HG03064 (cell line): ENCODE measurements around the gene PLCL1.

Experiments
- ATAC-seq: cut with Tn5 transposase; IDR thresholded peaks from one replicate; pipeline ENCODE4 v1.9.1; 2021; ENCODE audit warnings: low read depth; ENCODE audit not compliant: unreplicated experiment

PLCL1 gene

DNA sequence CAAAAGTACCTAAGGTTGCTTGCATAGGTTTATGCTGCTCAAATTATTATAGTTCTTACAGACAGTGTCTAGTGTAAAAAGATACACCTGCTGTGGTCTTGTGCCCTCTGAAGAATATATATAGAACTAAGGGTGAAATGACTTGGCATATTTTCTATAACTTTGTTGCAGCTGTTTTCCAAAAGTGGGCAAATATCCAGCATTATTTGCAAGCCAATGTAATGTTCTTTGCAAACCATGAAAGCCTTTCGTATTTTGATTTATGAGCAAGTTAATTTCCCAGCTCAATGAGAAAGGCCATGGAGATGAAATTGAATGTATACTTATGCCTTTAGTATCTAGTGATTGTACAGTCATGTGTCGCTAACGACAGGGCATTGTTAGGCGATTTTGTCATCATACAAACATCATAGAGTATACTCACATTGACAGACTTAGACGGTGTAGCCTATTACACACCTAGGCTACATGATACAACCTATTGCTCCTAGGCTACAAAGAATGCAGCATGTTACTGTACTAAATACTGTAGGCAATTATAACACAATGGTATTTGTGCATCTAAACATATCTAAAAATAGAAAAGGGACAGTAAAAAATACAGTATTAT lies 116.3 kb downstream of the PLCL1 start:
- ATAC-seq, result no peak

DNA sequence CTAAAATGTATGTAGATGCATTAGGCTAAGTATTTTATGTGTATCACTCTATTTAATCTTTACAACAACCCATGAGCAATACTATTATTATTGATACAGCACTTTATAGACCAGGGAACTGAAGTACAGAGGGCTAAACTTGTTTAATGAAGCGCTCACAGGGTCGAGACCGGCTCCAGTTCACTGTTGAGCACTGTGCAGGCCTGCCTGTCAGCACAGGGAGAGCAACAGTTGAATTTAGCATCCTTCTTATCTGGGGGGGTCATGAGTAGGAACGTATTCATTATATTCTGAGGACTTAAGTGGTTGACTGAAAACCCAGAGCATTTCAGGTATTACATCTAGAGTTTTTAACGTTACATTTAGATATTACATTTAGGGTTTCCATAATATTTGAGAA lies 120.1 kb downstream of the PLCL1 start:
- no peak for ATAC-seq

DNA sequence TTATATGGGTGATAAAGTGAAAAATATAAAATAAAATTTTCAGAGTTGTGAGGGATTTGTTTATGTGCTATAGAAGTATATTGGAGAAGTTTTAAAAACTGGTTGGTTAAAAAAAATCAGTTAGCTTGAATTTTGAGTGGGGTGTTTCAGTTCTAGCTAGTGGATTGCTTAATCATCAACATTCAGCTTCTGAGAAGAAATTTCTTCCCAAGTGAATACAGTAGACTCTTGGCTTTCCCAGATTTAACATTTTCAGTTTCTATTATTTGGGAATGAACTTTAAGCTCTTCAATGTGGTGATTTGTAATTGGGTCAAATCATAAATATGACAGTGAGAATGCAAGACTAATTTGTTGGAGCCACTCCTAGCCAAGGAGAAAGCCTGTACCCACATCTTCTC lies 120.8 kb downstream of the PLCL1 start:
- no peak for ATAC-seq

DNA sequence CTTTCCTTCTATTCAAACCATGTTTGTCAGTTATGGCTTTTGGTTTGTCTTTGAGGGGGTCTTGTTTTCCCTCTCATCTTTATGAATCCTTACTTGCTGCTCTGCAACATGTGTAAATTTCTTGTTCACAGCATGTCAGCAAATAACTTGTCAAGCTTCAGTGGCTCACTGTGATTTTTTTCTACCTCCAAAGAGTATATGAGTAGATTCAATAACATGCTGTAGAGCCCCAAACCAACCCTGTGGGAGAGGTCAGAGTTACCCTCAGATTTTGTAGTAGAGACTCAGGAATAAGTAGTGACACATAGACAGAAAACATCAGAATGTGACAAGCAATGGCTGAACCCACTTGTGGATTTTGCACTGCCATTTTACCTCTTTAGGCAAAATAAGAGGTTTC lies 121.6 kb downstream of the PLCL1 start:
- ATAC-seq, result no peak

DNA sequence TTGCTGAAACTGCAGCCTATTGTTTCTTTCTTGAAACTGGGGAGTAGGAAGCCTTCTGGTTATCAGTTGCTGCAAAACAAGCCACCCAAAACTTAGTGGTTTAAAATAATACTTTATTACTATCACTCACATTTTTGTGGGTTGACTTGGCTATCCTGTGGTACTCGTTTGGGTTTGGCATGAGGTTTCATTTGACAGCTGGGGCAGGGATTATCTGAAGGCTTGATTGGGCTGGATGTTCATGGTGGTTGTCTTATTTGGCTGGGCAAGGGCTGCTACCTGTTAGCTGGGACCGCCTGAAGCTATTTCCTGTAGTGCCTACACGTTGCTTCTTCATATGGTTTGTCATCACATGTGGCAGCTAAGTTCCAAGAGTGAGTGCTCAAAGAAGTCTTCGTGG lies 122.3 kb downstream of the PLCL1 start:
- ATAC-seq, result no peak

DNA sequence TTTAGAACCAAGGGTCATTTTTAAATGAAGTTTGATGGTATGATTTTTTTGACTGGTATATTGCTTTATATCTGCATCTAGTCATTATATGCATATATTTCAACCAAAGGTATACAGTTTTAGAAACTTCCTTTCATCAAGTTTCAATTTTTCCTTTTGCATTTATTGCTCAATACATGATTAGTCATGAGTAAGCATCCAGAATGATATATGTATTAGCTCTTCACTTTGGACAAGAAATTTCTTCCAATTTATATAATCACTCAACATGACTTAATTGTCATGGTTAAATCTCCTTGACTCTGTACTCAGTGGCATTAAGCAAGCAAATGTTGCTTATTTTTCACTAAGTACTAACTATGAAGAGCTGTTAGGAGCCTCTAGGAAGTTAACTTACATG lies 123.6 kb downstream of the PLCL1 start:
- no peak for ATAC-seq

DNA sequence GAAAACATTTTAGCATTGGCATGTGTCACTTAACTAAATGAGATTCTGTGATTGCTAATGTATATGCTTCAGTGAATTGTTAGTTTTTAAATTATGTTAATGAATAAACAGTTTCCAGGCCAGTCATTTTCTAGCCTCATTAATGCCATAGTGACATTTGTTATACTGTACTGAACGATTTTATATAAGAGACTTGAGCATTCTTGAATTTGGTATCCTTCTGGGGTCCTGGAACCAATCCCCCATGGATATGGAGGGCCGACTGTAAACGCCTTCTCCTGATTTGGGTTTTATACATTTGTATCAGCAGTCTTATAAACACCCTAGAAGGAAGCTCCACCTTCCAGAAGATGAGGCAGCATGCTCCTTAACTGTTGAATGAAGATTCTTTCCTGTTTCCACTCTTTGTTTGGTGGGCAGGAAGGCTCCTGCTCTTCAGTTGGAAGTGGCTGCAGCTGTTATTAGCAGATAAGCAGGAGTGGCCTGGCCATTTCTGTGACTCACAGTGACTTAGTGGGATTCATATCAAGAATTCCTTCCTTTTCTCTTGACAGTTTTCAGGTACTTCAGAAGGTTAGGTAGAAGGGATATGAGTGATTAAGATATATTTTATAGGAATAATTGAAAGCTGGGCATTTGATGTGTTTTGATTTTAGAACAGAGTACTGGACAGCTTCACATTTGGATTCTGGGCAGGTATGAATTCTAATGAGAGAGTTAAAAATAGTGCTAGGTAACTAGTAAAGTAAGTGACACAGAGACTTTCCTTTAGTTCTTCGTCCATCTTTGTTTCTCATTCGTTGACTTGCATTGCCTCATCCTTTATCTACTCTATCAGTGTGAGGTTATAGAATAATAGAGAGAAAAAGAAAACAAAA lies 124.9 kb downstream of the PLCL1 start:
- ATAC-seq, result no peak

DNA sequence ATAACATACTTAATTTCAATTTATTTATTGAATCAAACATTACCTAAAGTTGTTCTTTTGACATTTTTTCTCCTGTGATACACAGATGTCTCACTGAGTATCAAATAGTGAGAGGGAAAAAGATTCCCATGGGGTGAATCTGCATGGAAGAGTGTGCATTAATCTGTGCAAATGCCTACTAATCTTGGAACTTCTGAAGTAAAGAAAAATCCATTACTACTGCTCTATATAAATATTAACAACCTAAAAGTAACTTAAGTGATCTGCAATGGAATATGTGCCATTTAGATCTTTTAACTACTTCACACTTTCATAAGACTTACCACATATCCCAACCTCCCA lies 125.5 kb downstream of the PLCL1 start:
- no peak for ATAC-seq

DNA sequence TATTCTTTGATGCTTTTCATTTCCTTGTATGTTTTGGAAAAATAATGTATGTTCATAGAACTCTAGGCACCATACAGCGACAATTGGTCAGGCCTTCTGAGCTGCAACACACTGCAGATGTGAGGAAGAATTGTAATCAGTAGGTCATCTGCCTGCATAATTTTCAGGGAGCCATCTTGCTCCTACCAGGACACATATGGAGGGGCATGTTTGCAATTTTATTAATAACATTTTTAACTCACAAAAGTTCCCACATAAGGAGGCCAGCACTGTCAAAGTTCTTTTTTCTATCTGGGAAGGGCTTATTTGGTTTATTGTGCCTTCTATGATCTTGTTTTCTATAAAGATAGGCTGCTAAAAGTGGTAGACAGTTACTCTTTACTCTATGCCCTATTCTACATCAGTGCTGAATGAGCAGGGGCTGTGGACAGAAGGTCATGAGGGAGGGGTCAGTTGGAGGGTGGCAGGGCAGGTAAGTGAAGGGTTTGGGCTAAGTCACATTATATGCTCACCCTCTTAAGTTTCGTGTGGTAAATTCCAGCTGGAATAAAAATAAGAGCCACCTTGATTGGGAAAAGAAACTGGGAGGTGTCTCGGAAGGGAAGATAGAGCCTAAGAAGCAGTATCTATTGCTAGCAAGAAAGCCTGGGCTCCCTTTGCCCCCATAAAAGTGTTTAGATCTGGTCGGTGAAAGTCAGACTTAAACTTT lies 126.3 kb downstream of the PLCL1 start:
- no peak for ATAC-seq

DNA sequence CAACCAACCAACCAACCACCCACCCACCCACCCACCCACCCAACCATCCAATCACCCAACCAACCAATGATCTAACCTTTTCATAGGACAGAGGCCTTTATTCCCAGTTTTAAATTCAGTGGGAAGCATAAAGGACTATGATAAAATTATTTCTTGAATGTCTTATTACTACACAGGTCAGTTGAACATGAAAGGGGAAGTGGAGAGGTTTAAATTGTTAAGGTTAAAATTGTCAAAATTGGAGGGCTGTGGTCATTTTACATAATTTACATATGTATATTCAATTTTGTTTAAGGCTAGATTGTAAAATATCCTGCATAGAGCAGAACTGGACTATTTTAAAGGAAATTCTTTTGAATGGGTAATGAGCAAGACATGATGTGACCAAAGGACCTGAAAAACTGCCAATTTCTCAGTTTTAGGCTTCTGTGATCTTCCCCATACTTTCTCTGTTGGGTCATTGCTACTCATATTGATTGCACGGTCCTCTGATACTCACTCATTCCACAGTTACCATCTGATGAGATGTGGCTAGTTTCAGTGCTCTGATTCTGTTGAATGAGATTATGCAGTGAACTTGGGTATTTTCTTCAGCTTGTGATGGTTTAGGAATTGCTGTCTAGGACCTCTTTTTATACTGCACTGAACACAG lies 127.4 kb downstream of the PLCL1 start:
- ATAC-seq, result no peak

DNA sequence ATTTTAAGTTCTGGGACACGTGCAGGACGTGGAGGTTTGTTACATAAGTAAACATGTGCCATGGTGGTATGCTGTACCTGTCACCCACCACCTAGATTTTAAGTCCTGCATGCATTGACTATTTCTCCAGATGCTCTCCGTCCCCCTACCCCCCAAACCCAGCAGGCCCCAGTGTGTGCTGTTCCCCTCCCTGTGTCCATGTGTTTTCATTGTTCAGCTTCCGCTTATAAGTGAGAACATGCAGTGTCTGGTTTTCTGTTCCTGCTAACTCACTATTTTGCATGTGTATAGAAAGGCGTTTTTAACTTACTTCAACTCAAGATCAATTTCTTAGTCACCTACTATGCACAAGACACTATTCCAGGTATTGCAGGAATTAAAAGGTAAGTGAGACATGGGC lies 128.0 kb downstream of the PLCL1 start:
- no peak for ATAC-seq

DNA sequence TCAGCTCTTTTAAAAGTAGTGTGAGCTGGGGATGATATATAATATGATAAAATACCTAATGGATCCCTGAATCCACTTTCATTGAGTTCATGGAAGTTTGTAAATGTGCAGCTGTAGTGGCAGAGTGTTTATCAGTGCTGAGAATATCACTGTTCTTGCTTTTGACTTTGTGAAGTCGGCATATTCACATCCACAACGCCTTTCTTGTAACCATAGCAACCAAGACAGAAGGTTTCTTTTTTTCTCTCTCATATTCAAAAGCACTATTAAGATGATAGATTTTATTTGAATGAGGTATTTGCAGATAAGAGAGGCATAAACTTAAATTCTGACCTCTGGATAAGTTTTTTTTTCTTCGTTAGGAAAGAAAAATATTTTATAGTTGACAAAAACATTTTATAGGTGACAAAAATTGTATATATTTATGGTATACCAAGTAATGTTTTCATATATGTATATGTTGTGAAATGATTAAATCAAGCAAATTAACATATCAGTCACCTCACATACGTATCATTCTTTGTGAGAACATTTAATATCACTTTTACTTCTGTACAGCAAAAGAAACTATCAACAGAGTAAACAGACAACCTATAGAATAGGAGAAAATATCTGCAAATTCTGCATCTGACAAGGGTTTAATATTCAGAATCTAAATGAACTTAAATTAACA lies 130.0 kb downstream of the PLCL1 start:
- no peak for ATAC-seq

DNA sequence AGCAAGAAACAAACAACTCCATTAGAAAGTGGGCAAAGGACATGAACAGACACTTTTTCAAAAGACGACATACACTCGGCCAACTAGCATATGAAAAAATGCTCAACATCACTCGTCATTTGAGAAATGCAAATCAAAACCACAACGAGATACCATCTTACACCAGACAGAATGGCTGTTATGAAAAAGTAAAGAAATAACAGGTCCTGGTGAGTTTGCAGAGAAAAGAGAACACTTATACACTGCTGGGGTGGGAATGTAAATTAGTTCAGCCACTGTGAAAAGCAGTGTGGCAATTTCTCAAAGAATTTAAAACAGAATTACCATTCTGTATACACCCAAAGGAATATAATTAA lies 130.5 kb downstream of the PLCL1 start:
- ATAC-seq, result no peak

DNA sequence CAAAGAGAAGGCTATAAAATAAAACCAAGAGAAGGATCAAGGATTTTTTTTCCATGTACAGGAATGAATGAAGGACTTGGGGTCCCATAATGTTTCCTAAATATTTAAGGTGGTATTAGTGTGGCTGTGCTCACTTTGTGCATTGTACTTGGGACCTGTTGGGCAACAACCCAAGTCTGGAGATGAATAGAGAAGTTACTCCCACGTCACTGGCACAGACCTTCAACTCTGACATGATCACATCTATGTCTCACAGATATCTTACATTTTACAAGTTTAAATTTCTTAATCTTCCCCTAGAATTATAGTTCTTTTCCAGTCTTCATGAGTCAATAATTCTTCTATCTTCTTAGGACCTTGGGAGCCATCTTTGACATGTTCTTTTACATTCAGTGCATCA lies 133.4 kb downstream of the PLCL1 start:
- no peak for ATAC-seq

DNA sequence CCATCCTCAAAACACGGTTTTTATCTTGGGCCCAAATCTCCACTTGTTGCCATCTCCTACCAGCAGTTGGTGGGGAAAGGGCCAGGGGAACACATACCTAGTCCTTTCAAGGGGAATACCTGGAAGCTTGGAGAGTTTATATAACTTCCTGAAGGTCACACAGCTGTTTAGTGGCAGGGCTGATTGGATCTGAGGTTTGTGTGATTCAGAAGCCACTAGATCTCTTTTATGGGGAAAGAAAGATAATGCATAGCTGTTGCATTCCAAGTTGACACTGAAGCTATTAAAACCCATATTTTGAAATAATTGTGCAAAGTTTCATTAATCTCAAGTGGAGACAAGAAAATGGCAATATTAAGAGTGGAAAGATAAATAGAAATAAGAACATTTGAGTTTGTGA lies 134.2 kb downstream of the PLCL1 start:
- no peak for ATAC-seq

DNA sequence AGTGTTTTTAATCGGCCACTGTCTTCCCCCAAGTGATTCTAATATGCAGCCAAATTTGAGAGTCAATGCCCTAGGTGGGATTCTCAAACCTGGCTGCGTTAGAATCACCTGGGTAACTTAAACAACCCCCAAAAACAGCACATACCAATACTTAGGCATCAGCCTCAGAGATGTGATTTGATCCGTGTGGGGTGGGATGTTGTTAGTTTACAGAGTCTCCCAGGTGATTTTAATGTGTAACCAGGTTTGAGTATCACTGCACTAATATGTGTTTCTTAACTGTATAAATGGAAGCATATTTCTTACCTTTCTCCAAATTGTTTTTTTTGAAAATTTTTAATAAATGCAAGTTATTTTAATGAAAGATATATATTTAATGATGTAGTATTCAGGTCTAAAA lies 135.4 kb downstream of the PLCL1 start:
- ATAC-seq, result no peak

DNA sequence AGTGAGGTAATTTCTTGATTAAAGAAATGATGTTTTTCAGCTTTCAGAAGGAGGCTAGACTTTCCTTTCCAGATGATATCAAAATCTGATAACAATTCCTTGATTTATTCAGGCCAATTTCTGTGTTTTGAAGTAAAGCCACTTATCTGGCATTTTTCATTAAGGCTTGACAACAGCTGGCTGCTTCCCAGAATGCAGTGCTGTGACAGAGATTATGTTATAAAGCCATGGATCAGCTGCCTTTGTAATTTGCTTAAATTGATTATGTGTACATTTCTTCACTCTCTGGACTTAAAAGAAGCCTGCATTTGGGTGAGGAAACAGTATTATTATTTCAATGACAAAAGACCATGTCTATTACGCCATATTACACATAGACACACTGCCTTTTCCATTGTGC lies 136.0 kb downstream of the PLCL1 start:
- no peak for ATAC-seq

DNA sequence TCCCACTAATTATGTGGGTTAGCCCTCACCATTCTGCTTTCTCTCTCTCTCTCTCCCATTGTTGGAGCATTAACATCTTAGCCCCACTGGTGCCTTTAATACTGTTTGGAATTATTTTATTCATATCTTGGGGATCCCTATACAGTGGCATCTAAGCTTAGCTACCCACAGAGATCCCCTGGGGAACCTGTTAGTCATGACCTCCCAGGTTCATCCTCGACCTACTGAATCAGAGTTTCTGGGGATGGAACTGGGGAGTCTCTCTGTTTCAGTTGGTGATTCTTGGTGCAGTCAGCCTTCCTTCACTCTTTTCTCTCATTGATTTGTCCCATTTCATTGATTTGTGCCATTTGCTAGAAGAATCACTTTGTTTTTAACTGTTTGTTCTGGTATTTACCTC lies 137.3 kb downstream of the PLCL1 start:
- no peak for ATAC-seq

DNA sequence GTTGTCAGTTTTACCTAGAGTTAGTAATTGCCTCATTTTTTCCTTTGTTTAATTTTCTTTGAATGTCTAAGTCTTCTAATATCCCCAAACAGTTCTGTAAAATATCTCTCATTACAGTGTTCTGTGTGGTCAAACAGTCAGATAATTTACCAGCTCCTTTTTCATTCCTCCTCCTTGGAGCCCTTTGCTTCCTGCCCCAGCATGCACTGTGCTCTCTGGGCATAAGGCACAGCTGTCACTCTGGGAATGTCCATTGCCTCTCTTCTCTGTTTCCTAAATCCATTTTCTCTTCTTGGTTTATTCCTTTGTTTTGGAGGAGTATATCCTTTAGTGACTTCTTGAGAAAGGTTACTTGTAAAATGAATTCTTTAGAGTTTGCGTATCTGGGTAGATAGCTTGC lies 139.3 kb downstream of the PLCL1 start:
- no peak for ATAC-seq

DNA sequence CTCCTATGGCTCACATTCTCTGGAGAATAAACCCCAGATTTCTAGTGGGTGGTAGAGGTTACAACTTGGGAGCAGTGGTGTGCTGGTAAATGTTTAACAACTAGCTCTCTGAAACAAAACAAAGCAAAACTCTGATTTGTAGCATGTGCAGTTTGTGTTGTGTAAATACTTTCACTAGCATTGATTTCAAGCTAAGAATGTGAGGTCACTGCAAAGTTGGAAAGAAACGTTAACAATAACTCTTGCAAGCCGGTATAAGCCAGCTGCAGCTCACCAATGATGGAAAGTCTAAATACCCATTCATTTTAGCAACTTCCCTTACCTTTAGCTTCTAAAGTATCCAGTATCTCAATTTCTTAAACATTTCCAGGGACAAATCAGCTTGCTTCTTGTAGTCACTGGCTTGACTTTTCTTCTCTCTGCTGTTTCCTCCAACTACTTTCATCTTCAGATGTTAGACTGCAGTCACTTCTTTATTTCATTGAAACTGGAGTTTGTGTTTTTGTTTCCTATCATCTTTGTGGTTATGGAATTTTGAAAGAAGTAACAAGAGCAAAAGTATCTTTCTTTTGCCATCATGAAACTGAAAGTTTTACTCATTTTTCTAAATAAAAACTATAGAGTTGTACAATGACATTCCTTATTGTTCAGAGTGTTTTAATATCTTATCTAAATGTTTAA lies 140.2 kb downstream of the PLCL1 start:
- no peak for ATAC-seq
